ENCODE data around the gene FADS2. TPM values are rescaled to one million over a fixed set of nuclear protein-coding genes. Genes with fewer than 3 reads are reported as not detected.

The FADS2 gene
- total RNA-seq, 1 donor, result 713 TPM

DNA sequence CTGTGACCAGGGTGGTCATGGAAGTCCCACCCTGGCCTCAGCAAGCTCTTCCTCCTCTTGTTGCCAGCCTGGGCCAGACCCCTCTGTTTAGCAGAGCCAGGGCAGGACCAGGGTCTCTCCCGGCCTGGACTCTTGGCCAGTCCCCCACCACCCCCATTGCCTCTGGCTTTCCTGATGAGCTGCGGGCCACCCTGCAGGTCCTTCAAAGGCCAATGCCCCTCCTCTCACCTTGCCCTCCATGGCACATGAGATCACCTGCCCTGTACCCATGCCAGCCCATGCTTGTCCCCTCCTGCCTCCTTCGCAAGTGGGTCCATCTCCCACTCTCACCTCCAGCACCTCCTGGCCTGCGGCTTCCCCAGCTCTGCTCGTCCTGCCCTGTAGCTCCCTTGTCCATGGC is 10.4 kb downstream of the FADS2 start:
- no peak for DNase-seq (ENCODE audit: low read depth)
- H3K4me3 ChIP-seq (ENCODE audit: low read depth, low read length), result no peak overlapping the region
- TF ChIP-seq, protein P1, sequence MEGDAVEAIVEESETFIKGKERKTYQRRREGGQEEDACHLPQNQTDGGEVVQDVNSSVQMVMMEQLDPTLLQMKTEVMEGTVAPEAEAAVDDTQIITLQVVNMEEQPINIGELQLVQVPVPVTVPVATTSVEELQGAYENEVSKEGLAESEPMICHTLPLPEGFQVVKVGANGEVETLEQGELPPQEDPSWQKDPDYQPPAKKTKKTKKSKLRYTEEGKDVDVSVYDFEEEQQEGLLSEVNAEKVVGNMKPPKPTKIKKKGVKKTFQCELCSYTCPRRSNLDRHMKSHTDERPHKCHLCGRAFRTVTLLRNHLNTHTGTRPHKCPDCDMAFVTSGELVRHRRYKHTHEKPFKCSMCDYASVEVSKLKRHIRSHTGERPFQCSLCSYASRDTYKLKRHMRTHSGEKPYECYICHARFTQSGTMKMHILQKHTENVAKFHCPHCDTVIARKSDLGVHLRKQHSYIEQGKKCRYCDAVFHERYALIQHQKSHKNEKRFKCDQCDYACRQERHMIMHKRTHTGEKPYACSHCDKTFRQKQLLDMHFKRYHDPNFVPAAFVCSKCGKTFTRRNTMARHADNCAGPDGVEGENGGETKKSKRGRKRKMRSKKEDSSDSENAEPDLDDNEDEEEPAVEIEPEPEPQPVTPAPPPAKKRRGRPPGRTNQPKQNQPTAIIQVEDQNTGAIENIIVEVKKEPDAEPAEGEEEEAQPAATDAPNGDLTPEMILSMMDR (IDR thresholded peaks at IDR 0.05; ENCODE audit: insufficient read depth, low read depth, low read length), result no peak

DNA sequence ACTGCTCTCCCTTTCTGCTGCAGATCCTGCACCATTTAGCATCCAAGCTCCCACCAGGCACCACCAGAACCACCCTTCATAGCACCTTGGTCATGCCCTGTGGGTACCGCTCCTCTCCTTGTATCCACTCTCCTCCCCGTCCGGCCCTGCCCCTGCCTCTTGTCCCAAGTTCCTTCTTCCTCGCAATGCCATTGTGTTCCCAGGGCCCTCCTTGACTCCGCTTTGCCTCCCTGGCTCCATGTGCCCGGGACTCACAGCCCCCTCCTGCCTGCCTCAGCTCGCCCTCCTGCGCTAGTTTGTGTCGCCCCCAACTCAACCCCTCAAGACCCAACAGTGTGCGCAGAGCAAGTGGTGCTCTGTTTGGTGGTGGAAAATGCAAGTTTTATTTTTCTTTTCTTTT is 10.8 kb downstream of the FADS2 start:
- no peak overlapping the region for H3K4me3 ChIP-seq (ENCODE audit: low read depth, low read length)
- DNase-seq (ENCODE audit: low read depth), result no peak
- TF ChIP-seq, protein P1 (IDR thresholded peaks at IDR 0.05; ENCODE audit: insufficient read depth, low read depth, low read length), result no peak

DNA sequence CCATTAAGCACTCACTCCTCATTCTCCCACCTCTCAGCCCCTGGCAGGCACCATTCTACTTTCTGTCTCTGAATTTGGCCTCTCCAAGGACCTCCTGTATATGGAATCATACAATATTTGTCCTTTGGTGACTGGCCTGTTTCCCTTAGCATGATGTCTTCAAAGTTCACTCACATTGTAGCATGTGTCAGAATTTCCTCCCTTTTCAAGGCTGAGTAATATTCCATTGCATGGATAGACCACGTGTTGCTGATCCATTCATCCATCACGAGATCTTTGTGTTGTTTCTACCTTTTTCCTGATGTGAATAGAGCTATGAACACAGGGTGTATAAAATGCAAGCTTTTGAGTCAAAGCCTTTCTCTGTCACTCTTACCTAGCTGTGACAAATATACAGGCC is 11.6 kb downstream of the FADS2 start:
- no peak for DNase-seq (ENCODE audit: low read depth)
- H3K4me3 ChIP-seq (ENCODE audit: low read depth, low read length), result no peak overlapping the region
- TF ChIP-seq, protein P1 (IDR thresholded peaks at IDR 0.05; ENCODE audit: insufficient read depth, low read depth, low read length), result no peak

DNA sequence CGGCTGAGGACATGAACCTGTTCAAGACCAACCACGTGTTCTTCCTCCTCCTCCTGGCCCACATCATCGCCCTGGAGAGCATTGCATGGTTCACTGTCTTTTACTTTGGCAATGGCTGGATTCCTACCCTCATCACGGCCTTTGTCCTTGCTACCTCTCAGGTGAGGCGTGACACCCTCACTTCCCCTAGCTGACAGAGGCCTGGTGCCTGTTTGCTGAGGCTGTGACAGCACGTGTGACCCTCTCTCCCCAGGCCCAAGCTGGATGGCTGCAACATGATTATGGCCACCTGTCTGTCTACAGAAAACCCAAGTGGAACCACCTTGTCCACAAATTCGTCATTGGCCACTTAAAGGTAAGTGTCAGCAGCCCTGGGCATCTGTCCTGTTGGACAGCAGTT is 12.3 kb downstream of the FADS2 start:
- H3K4me3 ChIP-seq (ENCODE audit: low read depth, low read length), result no peak overlapping the region
- no peak for DNase-seq (ENCODE audit: low read depth)
- TF ChIP-seq, protein P1 (IDR thresholded peaks at IDR 0.05; ENCODE audit: insufficient read depth, low read depth, low read length), result no peak

DNA sequence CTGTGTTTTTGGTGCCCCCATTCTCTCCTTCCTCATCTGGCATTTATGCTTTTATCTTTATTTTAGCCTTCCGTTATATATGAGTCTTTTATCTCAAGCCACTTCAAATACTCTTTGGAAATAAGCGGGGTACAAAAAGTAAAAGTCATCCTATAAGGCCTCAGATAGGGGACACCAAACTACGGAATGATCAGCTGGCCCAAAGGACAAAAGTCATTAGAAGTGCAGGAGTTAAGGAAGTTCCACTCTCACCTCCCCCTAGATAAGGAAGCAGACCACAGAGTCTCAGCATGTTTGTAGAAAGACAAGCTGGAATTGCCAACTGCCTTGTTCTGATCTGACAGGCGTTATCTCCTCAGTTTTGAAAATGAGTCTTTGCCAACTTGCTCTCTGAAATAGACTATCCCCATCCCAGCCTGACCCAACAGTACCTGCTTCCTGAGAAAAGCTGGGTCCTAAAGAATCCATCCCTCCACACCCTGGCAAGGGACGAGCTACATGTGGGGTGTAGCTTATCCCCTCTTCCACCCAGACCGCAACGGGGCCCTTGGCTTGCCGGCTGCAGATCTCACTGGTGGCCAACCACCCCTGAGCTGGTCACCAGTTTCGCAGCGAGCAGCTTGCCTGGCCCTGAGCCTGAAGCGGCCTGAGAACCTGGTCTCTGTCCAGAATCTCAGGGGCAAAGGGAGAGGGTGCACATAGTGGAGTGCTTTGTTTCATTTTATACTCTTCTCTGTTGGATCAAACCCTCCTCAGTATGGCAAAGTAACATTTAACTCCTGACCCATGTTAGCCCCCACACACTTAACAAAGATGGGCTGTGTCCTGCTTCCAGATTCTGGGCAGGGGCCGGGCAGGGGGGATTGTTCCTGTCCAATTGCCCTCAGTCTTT is 13.8 kb downstream of the FADS2 start:
- no peak overlapping the region for H3K4me3 ChIP-seq (ENCODE audit: low read depth, low read length)
- no peak for DNase-seq (ENCODE audit: low read depth)
- TF ChIP-seq, protein P1 (IDR thresholded peaks at IDR 0.05; ENCODE audit: insufficient read depth, low read depth, low read length), result no peak

DNA sequence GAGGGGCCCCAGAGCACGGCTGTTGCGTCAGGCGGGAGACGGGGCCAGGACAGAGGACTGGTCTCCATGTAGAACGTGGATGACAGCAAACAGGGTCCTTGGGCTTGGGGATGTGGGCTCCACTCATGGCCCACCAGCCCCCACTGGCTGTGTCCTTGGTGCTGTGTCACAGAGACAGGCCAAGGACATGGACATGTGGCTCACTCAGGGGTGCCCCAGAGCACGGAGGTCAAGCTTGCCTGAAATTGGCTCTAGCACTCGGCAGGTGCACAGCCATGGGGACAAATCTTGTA is 14.4 kb downstream of the FADS2 start:
- TF ChIP-seq, protein P1 (IDR thresholded peaks at IDR 0.05; ENCODE audit: insufficient read depth, low read depth, low read length), result no peak
- DNase-seq (ENCODE audit: low read depth), result no peak
- no peak overlapping the region for H3K4me3 ChIP-seq (ENCODE audit: low read depth, low read length)

Measured in fibroblast of villous mesenchyme (primary cell).